Smooth muscle cell (in vitro differentiated cells): ENCODE data around the gene PLA2G4F. TPM values are rescaled to one million over a fixed set of nuclear protein-coding genes. Genes with fewer than 3 reads are reported as not detected.

Experiments
- DNase-seq: peaks from one replicate; lab custom pipeline; 2025; ENCODE audit not compliant: unreplicated experiment; lab: John Stamatoyannopoulos, UW
- H2AFZ ChIP-seq: fragments of 200-600 bp; sonication (generic); 2 replicates; pipeline ENCODE4 v1.6.0; 2016; ENCODE audit warnings: antibody characterized with exemption, low read depth, mild to moderate bottlenecking
- H3F3A ChIP-seq: fragments of 200-600 bp; sonication (generic); 2 replicates; pipeline ENCODE4 v1.6.0; 2017; ENCODE audit warnings: antibody characterized with exemption, low read depth
- H3K27ac ChIP-seq: fragments of 200-600 bp; sonication (generic); 2 replicates; pipeline ENCODE4 v1.5.1; 2016; ENCODE audit warnings: low read depth, mild to moderate bottlenecking
- H3K27me3 ChIP-seq: fragments of 200-600 bp; sonication (generic); 2 replicates; pipeline ENCODE4 v1.6.1; 2016; ENCODE audit warnings: low read depth, mild to moderate bottlenecking
- H3K36me3 ChIP-seq: fragments of 200-600 bp; sonication (generic); 2 replicates; pipeline ENCODE4 v1.5.1; 2016; ENCODE audit warnings: low read depth
- H3K4me1 ChIP-seq: fragments of 200-600 bp; sonication (generic); 2 replicates; pipeline ENCODE4 v1.5.1; 2016; ENCODE audit warnings: low read depth
- H3K4me2 ChIP-seq: fragments of 200-600 bp; sonication (generic); 2 replicates; pipeline ENCODE4 v1.6.0; 2016; ENCODE audit warnings: mild to moderate bottlenecking
- H3K4me3 ChIP-seq: fragments of 200-600 bp; sonication (generic); 2 replicates; pipeline ENCODE4 v1.5.1; 2016; ENCODE audit warnings: mild to moderate bottlenecking
- H3K79me2 ChIP-seq: fragments of 200-600 bp; sonication (generic); 2 replicates; pipeline ENCODE4 v1.6.0; 2016; ENCODE audit warnings: low read depth, mild to moderate bottlenecking
- H3K9ac ChIP-seq: fragments of 200-600 bp; sonication (generic); 2 replicates; pipeline ENCODE4 v1.6.0; 2016; ENCODE audit warnings: low read depth
- H3K9me3 ChIP-seq: fragments of 200-600 bp; sonication (generic); replicated peaks from 2 replicates; pipeline ENCODE4 v1.5.1; 2016; ENCODE audit warnings: low read depth
- H4K20me1 ChIP-seq: fragments of 200-600 bp; sonication (generic); 2 replicates; pipeline ENCODE4 v1.6.0; 2016; ENCODE audit warnings: low read depth
- CTCF ChIP-seq: fragments of 200-600 bp; sonication (generic); IDR thresholded peaks from 2 replicates; pipeline ENCODE4 v1.5.1; 2017; ENCODE audit warnings: borderline replicate concordance, mild to moderate bottlenecking, antibody characterized with exemption; ENCODE audit not compliant: insufficient read depth, poor library complexity, severe bottlenecking
- WGBS: methylation state at CpG from one replicate; pipeline ENCODE4 v1.1.7; 2016; ENCODE audit warnings: low lambda C conversion rate; 5-methylcytosine and 5-hydroxymethylcytosine counted together
- polyA plus RNA-seq: library from polyadenylated mRNA; unstranded; fragments of >200 nt; fragmentation: Nextera tagmentation; extraction: Ambion mirVana; gene quantifications from 2 replicates; pipeline ENCODE4 v1.2.1, GENCODE V29; 2016
- total RNA-seq: library from RNA; depleted of rRNA; stranded (reverse); fragments of >200 nt; gene quantifications from 2 replicates; pipeline ENCODE4 v1.2.3, GENCODE V29; 2014

PLA2G4F gene
- total and polyA plus RNA-seq, 2 experiments from 2014 or later: 0.46 to 1.3 TPM

GRCh38 chr15:42163947-42164550 is 7.6 kb upstream of the PLA2G4F start:
- DNase-seq: no peak
- H3F3A ChIP-seq: no peaks in the 10 kb centered on the region
- no peak overlapping the region for H3K4me2 ChIP-seq
- peaks cover 17% of the 10 kb centered on the region for H3K36me3 ChIP-seq
- TF ChIP-seq CTCF: no peak
- H4K20me1 ChIP-seq: no peaks in the 10 kb centered on the region
- no peak overlapping the region for H3K4me3 ChIP-seq
- WGBS: 83% methylated on average over 4 of the region's 4 CpGs
- no peaks in the 10 kb centered on the region for H3K79me2 ChIP-seq
- no peaks in the 10 kb centered on the region for H3K27me3 ChIP-seq
- H2AFZ ChIP-seq: no peak overlapping the region
- no peak overlapping the region for H3K9ac ChIP-seq
- H3K9me3 ChIP-seq: no peaks in the 10 kb centered on the region
- peak overlapping the region; percentile 11 for H3K27ac ChIP-seq
- no peaks in the 10 kb centered on the region for H3K4me1 ChIP-seq

GRCh38 chr15:42163291-42163690 is 6.9 kb upstream of the PLA2G4F start:
- Histone ChIP-seq H3K27me3 (no peaks in the 10 kb centered on the region), H3K9ac (no peak overlapping the region), H3K4me3 (no peak overlapping the region), H3K4me2 (no peak overlapping the region), H3K27ac (no peak overlapping the region), H3K36me3 (peaks cover 13% of the 10 kb centered on the region), H4K20me1 (no peaks in the 10 kb centered on the region), H3K9me3 (no peaks in the 10 kb centered on the region), H3F3A (peaks cover 5% of the 10 kb centered on the region), H3K79me2 (no peaks in the 10 kb centered on the region), H2AFZ (no peak overlapping the region), H3K4me1 (no peaks in the 10 kb centered on the region)
- DNase-seq: no peak
- WGBS: 97% methylated on average over 9 of the region's 9 CpGs
- TF ChIP-seq CTCF: no peak

GRCh38 chr15:42160136-42160535 is 3.7 kb upstream of the PLA2G4F start:
- TF ChIP-seq CTCF: no peak
- no peak overlapping the region for H3K9ac ChIP-seq
- H3K4me3 ChIP-seq: no peak overlapping the region
- no peak overlapping the region for H3K4me2 ChIP-seq
- H2AFZ ChIP-seq: no peak overlapping the region
- DNase-seq: no peak
- H3K36me3 ChIP-seq: peaks cover 10% of the 10 kb centered on the region
- 98% methylated on average over 7 of the region's 7 CpGs for WGBS
- H3K79me2 ChIP-seq: no peaks in the 10 kb centered on the region
- H3K9me3 ChIP-seq: no peaks in the 10 kb centered on the region
- H3F3A ChIP-seq: peaks cover 5% of the 10 kb centered on the region
- no peaks in the 10 kb centered on the region for H3K4me1 ChIP-seq
- H3K27me3 ChIP-seq: no peaks in the 10 kb centered on the region
- H4K20me1 ChIP-seq: no peaks in the 10 kb centered on the region
- no peak overlapping the region for H3K27ac ChIP-seq

GRCh38 chr15:42159381-42160015 is 3.1 kb upstream of the PLA2G4F start:
- no peak overlapping the region for H3K4me2 ChIP-seq
- no peak for TF ChIP-seq CTCF
- H3K4me3 ChIP-seq: no peak overlapping the region
- WGBS: 94% methylated on average over 18 of the region's 18 CpGs
- H3K27me3 ChIP-seq: no peaks in the 10 kb centered on the region
- H3K36me3 ChIP-seq: peaks cover 10% of the 10 kb centered on the region
- H3K9ac ChIP-seq: no peak overlapping the region
- no peaks in the 10 kb centered on the region for H3K79me2 ChIP-seq
- no peak overlapping the region for H2AFZ ChIP-seq
- H4K20me1 ChIP-seq: no peaks in the 10 kb centered on the region
- peaks cover 5% of the 10 kb centered on the region for H3F3A ChIP-seq
- no peak for DNase-seq
- H3K4me1 ChIP-seq: no peaks in the 10 kb centered on the region
- H3K9me3 ChIP-seq: no peaks in the 10 kb centered on the region
- no peak overlapping the region for H3K27ac ChIP-seq
